ENCODE results near the gene LGI4.

The LGI4 gene

DNA sequence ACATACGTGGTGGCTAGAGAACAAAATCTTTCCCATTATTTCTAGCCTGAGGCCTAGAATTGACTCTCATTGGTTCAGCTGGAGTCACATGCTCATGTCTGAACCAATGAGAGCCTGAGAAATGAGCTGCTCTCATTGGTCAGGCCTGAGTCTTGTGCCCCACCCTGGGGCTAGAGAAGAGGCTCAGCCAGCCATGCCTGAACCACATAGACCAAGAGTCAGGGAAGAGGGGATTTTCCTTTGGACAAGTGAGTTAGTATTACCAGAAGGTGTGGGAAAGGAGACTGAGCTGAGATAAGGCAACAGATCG, 26.5 kb upstream of the LGI4 start:
- Histone ChIP-seq H3K4me3 (ENCODE audit: severe bottlenecking) (no peak overlapping the region), H3K27me3 (ENCODE audit: insufficient read depth, poor library complexity, severe bottlenecking) (no peaks in the 10 kb centered on the region), H3K9me3 (ENCODE audit: severe bottlenecking) (peaks cover 6% of the 10 kb centered on the region), H3K27ac (ENCODE audit: poor library complexity, severe bottlenecking) (no peak overlapping the region), H3K4me1 (ENCODE audit: insufficient read depth, poor library complexity, severe bottlenecking) (no peaks in the 10 kb centered on the region), H3K36me3 (ENCODE audit: low read depth) (peaks cover 97% of the 10 kb centered on the region)
- DNase-seq (ENCODE audit: low spot score) (no peak), ATAC-seq (ENCODE audit: low read depth) (no peak)
- TF ChIP-seq, protein P1, sequence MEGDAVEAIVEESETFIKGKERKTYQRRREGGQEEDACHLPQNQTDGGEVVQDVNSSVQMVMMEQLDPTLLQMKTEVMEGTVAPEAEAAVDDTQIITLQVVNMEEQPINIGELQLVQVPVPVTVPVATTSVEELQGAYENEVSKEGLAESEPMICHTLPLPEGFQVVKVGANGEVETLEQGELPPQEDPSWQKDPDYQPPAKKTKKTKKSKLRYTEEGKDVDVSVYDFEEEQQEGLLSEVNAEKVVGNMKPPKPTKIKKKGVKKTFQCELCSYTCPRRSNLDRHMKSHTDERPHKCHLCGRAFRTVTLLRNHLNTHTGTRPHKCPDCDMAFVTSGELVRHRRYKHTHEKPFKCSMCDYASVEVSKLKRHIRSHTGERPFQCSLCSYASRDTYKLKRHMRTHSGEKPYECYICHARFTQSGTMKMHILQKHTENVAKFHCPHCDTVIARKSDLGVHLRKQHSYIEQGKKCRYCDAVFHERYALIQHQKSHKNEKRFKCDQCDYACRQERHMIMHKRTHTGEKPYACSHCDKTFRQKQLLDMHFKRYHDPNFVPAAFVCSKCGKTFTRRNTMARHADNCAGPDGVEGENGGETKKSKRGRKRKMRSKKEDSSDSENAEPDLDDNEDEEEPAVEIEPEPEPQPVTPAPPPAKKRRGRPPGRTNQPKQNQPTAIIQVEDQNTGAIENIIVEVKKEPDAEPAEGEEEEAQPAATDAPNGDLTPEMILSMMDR (IDR thresholded peaks at IDR 0.05; ENCODE audit: poor library complexity, severe bottlenecking) = no peak

DNA sequence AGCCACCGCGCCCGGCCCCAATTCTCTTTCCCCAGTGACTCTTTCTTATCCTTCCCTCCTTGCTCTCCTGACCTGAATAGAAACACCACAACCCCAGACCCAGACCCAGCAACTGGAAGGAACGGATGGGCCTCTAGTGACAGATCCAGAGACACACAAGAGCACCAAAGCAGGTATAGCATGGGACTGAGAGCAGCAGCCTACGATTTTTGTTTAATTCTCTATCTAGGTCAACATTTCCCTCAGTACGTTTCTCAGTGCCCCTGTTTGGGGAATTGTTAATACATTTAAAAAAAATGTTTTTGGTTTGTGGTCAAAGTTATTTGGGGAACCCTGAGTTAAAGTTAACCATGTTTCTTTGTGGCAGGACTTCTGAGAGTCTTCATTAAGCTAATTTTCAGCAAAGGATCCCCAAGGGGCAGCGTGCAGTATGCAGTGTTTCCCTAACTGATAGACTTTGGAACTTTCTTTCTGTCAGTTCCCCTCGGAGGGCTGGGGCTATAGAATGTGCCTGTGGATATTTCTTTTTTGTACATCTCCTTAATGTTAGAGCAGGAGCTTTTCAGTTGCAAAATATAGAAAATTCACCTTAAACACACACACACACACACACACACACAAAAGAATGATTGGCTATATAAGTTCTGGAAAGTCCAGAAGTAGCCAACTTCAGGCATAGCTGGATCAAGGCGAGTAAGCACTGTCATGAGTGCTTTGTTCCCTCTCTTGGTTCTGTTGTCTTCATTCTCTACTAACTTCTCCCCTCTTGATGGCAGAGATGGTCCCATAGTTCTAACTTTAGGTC, 26.0 kb upstream of the LGI4 start:
- ATAC-seq (ENCODE audit: low read depth) (no peak), DNase-seq (ENCODE audit: low spot score) (no peak)
- H3K4me3 ChIP-seq (ENCODE audit: severe bottlenecking) = no peak overlapping the region
- no peak overlapping the region for H3K27ac ChIP-seq (ENCODE audit: poor library complexity, severe bottlenecking)
- TF ChIP-seq, protein P1 (IDR thresholded peaks at IDR 0.05; ENCODE audit: poor library complexity, severe bottlenecking) = no peak
- no peaks in the 10 kb centered on the region for H3K27me3 ChIP-seq (ENCODE audit: insufficient read depth, poor library complexity, severe bottlenecking)
- peaks cover 94% of the 10 kb centered on the region for H3K36me3 ChIP-seq (ENCODE audit: low read depth)
- peaks cover 6% of the 10 kb centered on the region for H3K9me3 ChIP-seq (ENCODE audit: severe bottlenecking)
- H3K4me1 ChIP-seq (ENCODE audit: insufficient read depth, poor library complexity, severe bottlenecking) = no peaks in the 10 kb centered on the region

DNA sequence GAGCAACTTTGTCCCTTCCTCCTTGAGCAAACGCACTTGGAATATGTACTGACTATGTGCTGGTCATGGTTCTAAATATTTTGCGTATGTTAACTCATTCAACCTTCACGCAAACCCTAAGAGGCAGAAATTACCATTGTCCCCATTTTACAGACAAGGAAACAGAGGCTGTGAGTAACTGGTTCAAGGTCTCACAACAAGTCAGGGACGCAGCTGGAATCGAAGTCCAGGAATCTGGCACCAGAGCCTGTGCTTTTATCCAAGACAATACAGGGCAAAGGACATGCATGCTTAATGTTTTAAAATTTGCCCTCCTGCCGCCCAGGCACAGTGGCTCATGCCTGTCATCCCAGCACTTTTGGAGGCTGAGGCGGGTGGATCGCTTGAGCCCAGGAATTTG, 24.7 kb upstream of the LGI4 start:
- no peak for ATAC-seq (ENCODE audit: low read depth)
- Histone ChIP-seq H3K4me3 (ENCODE audit: severe bottlenecking) (no peak overlapping the region), H3K4me1 (ENCODE audit: insufficient read depth, poor library complexity, severe bottlenecking) (no peaks in the 10 kb centered on the region), H3K27ac (ENCODE audit: poor library complexity, severe bottlenecking) (no peak overlapping the region), H3K27me3 (ENCODE audit: insufficient read depth, poor library complexity, severe bottlenecking) (no peaks in the 10 kb centered on the region), H3K9me3 (ENCODE audit: severe bottlenecking) (peaks cover 6% of the 10 kb centered on the region), H3K36me3 (ENCODE audit: low read depth) (peaks cover 82% of the 10 kb centered on the region)
- no peak for DNase-seq (ENCODE audit: low spot score)
- TF ChIP-seq, protein P1 (IDR thresholded peaks at IDR 0.05; ENCODE audit: poor library complexity, severe bottlenecking) = no peak

DNA sequence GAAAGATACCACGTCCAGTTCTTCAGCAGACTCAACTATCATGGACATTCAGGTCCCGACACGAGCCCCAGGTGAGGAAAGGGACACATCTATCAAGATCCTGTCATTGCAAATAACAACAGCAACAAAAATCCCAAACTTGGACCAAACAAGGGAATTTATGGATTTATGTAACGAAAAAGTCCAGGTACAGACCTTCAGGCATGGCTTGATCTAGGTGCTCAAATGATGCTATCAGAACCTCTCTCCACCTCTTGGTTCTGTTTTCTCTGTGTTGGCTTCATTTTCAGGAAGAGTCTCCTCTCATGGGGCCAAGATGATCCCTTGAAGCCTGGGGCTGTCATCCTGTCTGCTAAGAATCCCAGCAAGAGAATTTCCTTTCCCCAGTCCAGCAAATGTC, 22.6 kb upstream of the LGI4 start:
- ATAC-seq (ENCODE audit: low read depth) = no peak
- Histone ChIP-seq H3K27me3 (ENCODE audit: insufficient read depth, poor library complexity, severe bottlenecking) (no peaks in the 10 kb centered on the region), H3K4me1 (ENCODE audit: insufficient read depth, poor library complexity, severe bottlenecking) (no peaks in the 10 kb centered on the region), H3K4me3 (ENCODE audit: severe bottlenecking) (no peak overlapping the region), H3K36me3 (ENCODE audit: low read depth) (peaks cover 62% of the 10 kb centered on the region), H3K27ac (ENCODE audit: poor library complexity, severe bottlenecking) (no peak overlapping the region), H3K9me3 (ENCODE audit: severe bottlenecking) (peaks cover 2% of the 10 kb centered on the region)
- DNase-seq (ENCODE audit: low spot score) = no peak
- TF ChIP-seq, protein P1 (IDR thresholded peaks at IDR 0.05; ENCODE audit: poor library complexity, severe bottlenecking) = no peak

DNA sequence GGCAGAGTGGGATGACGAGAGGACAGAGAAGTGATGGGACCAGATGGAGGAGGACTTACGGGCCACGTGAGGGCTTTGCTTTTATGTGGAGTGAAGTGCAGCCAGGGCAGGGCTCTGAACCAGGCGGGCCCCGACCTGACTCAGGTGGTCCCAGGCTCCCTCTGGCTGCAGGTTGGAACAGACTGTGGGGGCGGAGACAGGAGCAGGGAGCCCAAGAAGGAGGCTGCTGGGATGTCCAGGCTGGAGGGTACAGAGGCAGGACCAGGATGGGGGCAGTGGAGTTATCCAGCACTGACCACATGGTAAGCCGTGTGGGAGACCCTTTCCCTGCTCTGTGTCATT, 21.8 kb upstream of the LGI4 start:
- no peak for ATAC-seq (ENCODE audit: low read depth)
- Histone ChIP-seq H3K9me3 (ENCODE audit: severe bottlenecking) (no peaks in the 10 kb centered on the region), H3K27ac (ENCODE audit: poor library complexity, severe bottlenecking) (no peak overlapping the region), H3K4me1 (ENCODE audit: insufficient read depth, poor library complexity, severe bottlenecking) (no peaks in the 10 kb centered on the region), H3K4me3 (ENCODE audit: severe bottlenecking) (no peak overlapping the region), H3K36me3 (ENCODE audit: low read depth) (peaks cover 54% of the 10 kb centered on the region), H3K27me3 (ENCODE audit: insufficient read depth, poor library complexity, severe bottlenecking) (no peaks in the 10 kb centered on the region)
- no peak for DNase-seq (ENCODE audit: low spot score)
- TF ChIP-seq, protein P1 (IDR thresholded peaks at IDR 0.05; ENCODE audit: poor library complexity, severe bottlenecking) = no peak
